Endothelial cell of umbilical vein (primary cell): ENCODE data around the gene CACNA2D3. TPM values are rescaled to one million over a fixed set of nuclear protein-coding genes. Genes with fewer than 3 reads are reported as not detected.

ENCODE experiments used
- BruUV-seq: library from RNA; stranded (reverse); fragments of 400-500 nt; replicated peaks from 2 replicates; lab custom pipeline; 2021; lab: Mats Ljungman, UMichigan
- CTCF ChIA-PET: fragments of 300-600, 350-600 bp; sonication (Branson Sonifier 250); formaldehyde crosslinking; loops from one replicate; lab custom pipeline; 2021; ENCODE audit warnings: antibody characterized with exemption, inconsistent platforms; lab: Charles Lee
- POLR2A ChIA-PET: fragments of 300-600, 350-600 bp; sonication (Branson Sonifier 250); formaldehyde crosslinking; loops from one replicate; lab custom pipeline; 2021; ENCODE audit warnings: antibody characterized with exemption, inconsistent platforms; lab: Charles Lee
- DNase-seq: peaks from one replicate; pipeline ENCODE4 v3.0.0-alpha.2; 2011; ENCODE audit warnings: low read depth, low spot score
- FAIRE-seq: peaks from 2 replicates; lab custom pipeline; 2011; peaks lifted over from hg19 to GRCh38; lab: Jason Lieb, UNC
- H2AFZ ChIP-seq: 2 replicates; pipeline ENCODE4 v1.6.0; 2012; ENCODE audit warnings: low read depth, low read length, control low read depth, inconsistent platforms
- H3K27ac ChIP-seq: 2 replicates; pipeline ENCODE4 v1.5.1; 2011; ENCODE audit warnings: low read depth, mild to moderate bottlenecking, control low read depth, low read length, moderate library complexity; ENCODE audit not compliant: insufficient read depth
- H3K27me3 ChIP-seq, 2 experiments: 2 replicates each; pipeline versions ENCODE4 v1.6.0 to v1.6.1; 2011; ENCODE audit warnings: low read length in 2 of 2, mixed read lengths in 1 of 2; ENCODE audit not compliant: control insufficient read depth in 2 of 2, insufficient read depth in 2 of 2
- H3K36me3 ChIP-seq, 2 experiments: 2 replicates in 1 of 2; 3 replicates in 1 of 2; pipeline ENCODE4 v1.5.1; 2011; ENCODE audit warnings: low read length in 2 of 2, mild to moderate bottlenecking in 1 of 2, moderate library complexity in 1 of 2; ENCODE audit not compliant: control insufficient read depth in 2 of 2, insufficient read depth in 2 of 2; ENCODE audit errors: extremely low read depth in 1 of 2
- H3K4me1 ChIP-seq: 3 replicates; pipeline ENCODE4 v1.5.1; 2011; ENCODE audit warnings: mild to moderate bottlenecking, low read length; ENCODE audit not compliant: control insufficient read depth, insufficient read depth; ENCODE audit errors: extremely low read depth
- H3K4me2 ChIP-seq: 2 replicates; pipeline ENCODE4 v1.6.1; 2011; ENCODE audit warnings: low read length, control low read depth, mixed read lengths; ENCODE audit not compliant: insufficient read depth
- H3K4me3 ChIP-seq, 3 experiments: fragments of 200-600 bp in 1 of 3; sonication (generic), shearing (Covaris generic) in 1 of 3; replicated peaks in 1 of 3; 2 replicates each; pipeline ENCODE4 v1.5.1; 2011 to 2016; ENCODE audit warnings: control low read depth in 3 of 3, low read length in 3 of 3, mild to moderate bottlenecking in 2 of 3, inconsistent platforms in 1 of 3, low read depth in 1 of 3, moderate library complexity in 1 of 3; ENCODE audit not compliant: insufficient read depth in 1 of 3
- H3K79me2 ChIP-seq: 2 replicates; pipeline ENCODE4 v1.6.0; 2012; ENCODE audit warnings: low read length, inconsistent platforms; ENCODE audit not compliant: control insufficient read depth, insufficient read depth
- H3K9ac ChIP-seq: replicated peaks from 2 replicates; pipeline ENCODE3; 2011; ENCODE audit warnings: low read length, control low read depth; ENCODE audit not compliant: insufficient read depth; ENCODE audit errors: extremely low read depth
- H3K9me1 ChIP-seq: replicated peaks from 3 replicates; pipeline ENCODE4 v1.6.0; 2011; ENCODE audit warnings: mild to moderate bottlenecking, low read length; ENCODE audit not compliant: control insufficient read depth, insufficient read depth; ENCODE audit errors: extremely low read depth
- H3K9me3 ChIP-seq: replicated peaks from 2 replicates; pipeline ENCODE4 v1.5.1; 2012; ENCODE audit warnings: low read length, inconsistent platforms; ENCODE audit not compliant: control insufficient read depth, insufficient read depth
- H4K20me1 ChIP-seq: replicated peaks from 2 replicates; pipeline ENCODE3; 2011; ENCODE audit warnings: mild to moderate bottlenecking, low read length; ENCODE audit not compliant: control insufficient read depth, insufficient read depth; ENCODE audit errors: extremely low read depth
- EZH2 ChIP-seq: IDR thresholded peaks from 2 replicates; pipeline ENCODE4 v1.6.1; 2012; ENCODE audit warnings: borderline replicate concordance, low read depth, mild to moderate bottlenecking, moderate library complexity, low read length, inconsistent platforms; ENCODE audit not compliant: severe bottlenecking
- FOS ChIP-seq: IDR thresholded peaks from 2 replicates; pipeline ENCODE4 v1.6.1; 2011; ENCODE audit warnings: mild to moderate bottlenecking, low read length, moderate library complexity, borderline replicate concordance; ENCODE audit not compliant: insufficient read depth
- GATA2 ChIP-seq: IDR thresholded peaks from 2 replicates; pipeline ENCODE4 v1.7.0; 2011; ENCODE audit warnings: low read depth, mild to moderate bottlenecking, moderate library complexity, mixed read lengths, low read length; ENCODE audit not compliant: insufficient read length, insufficient read depth
- JUN ChIP-seq: IDR thresholded peaks from 2 replicates; pipeline ENCODE4 v1.6.1; 2011; ENCODE audit warnings: borderline replicate concordance, low read depth; ENCODE audit not compliant: insufficient read length, insufficient read depth
- MAX ChIP-seq: IDR thresholded peaks from 2 replicates; pipeline ENCODE4 v1.6.1; 2011; ENCODE audit not compliant: insufficient read depth, insufficient read length
- MYC ChIP-seq: IDR thresholded peaks from one replicate; pipeline ENCODE4 v1.6.1; 2011; ENCODE audit warnings: mild to moderate bottlenecking, low read depth, low read length
- POLR2A ChIP-seq: IDR thresholded peaks from 2 replicates; pipeline ENCODE4 v1.6.1; 2012; ENCODE audit warnings: low read depth, mild to moderate bottlenecking, control low read depth, low read length
- POLR2AphosphoS5 ChIP-seq: IDR thresholded peaks from 2 replicates; pipeline ENCODE4 v1.6.1; 2012; ENCODE audit warnings: low read depth, mild to moderate bottlenecking, control low read depth, low read length, moderate library complexity; ENCODE audit not compliant: insufficient read depth
- dilution Hi-C: fragments of 300-500 bp; cut with MboI; formaldehyde crosslinking; loops from one replicate; pipeline ENCODE4 v1.15.0; 2019; ENCODE audit warnings: low sequenced_read_pairs; ENCODE audit not compliant: extremely low pct_ligation_motif_present
- intact Hi-C: fragments of 100-400 bp; cut with micrococcal nuclease; formaldehyde crosslinking; loops from one replicate; pipeline ENCODE4 v1.10.0; 2022
- polyA plus RNA-seq, 4 experiments: library from polyadenylated mRNA; depleted of rRNA in 3 of 4; stranded (reverse) in 3 of 4; unstranded in 1 of 4; fragments of >200 nt; gene quantifications; 2 replicates each; pipeline versions ENCODE4 v1.2.1 to v1.2.3, GENCODE V29; 2011 to 2012; ENCODE audit warnings: missing spikeins in 1 of 4
- total RNA-seq: library from RNA; stranded (reverse); gene quantifications from 2 replicates; pipeline ENCODE4 v1.2.3, GENCODE V29; 2021
- TF ChIP-seq, protein P1 (sequence below), 2 donors: IDR thresholded peaks; 1 replicate in 1 of 2; 2 replicates in 1 of 2; pipeline ENCODE4 v1.5.1; 2011; ENCODE audit warnings: low read length in 2 of 2, mild to moderate bottlenecking in 2 of 2, moderate library complexity in 2 of 2, control low read depth in 1 of 2, inconsistent platforms in 1 of 2, low read depth in 1 of 2; ENCODE audit not compliant: insufficient read depth in 1 of 2; ENCODE audit errors: extremely low read depth in 1 of 2

Gene CACNA2D3
- total and polyA plus RNA-seq, 2 donors (not counting 3 experiments of a cell fraction or from before 2014, with no cell fraction given): not detected

GRCh38 chr3:54572197-54572895 lies 450.0 kb downstream of the CACNA2D3 start:
- no peak for FAIRE-seq
- ChIA-PET CTCF (no interaction called here), POLR2A (no interaction called here)
- H3K36me3 ChIP-seq: no peaks in the 10 kb centered on the region
- no peak overlapping the region for H2AFZ ChIP-seq
- dilution Hi-C loops (no loop called here), intact Hi-C loops (no loop called here)
- TF ChIP-seq EZH2: no peak
- no peak for TF ChIP-seq POLR2AphosphoS5
- no peak for TF ChIP-seq POLR2A
- no peak for TF ChIP-seq GATA2
- no peak for TF ChIP-seq JUN
- TF ChIP-seq, protein P1, sequence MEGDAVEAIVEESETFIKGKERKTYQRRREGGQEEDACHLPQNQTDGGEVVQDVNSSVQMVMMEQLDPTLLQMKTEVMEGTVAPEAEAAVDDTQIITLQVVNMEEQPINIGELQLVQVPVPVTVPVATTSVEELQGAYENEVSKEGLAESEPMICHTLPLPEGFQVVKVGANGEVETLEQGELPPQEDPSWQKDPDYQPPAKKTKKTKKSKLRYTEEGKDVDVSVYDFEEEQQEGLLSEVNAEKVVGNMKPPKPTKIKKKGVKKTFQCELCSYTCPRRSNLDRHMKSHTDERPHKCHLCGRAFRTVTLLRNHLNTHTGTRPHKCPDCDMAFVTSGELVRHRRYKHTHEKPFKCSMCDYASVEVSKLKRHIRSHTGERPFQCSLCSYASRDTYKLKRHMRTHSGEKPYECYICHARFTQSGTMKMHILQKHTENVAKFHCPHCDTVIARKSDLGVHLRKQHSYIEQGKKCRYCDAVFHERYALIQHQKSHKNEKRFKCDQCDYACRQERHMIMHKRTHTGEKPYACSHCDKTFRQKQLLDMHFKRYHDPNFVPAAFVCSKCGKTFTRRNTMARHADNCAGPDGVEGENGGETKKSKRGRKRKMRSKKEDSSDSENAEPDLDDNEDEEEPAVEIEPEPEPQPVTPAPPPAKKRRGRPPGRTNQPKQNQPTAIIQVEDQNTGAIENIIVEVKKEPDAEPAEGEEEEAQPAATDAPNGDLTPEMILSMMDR (IDR thresholded peaks at IDR 0.05; ENCODE audit: extremely low read depth in 1 of 2, insufficient read depth in 1 of 2, low read depth in 1 of 2, low read length in 2 of 2): no peak
- no peak for TF ChIP-seq MAX
- TF ChIP-seq FOS: no peak
- TF ChIP-seq MYC: no peak
- no peaks in the 10 kb centered on the region for H3K9me1 ChIP-seq
- H3K79me2 ChIP-seq: no peaks in the 10 kb centered on the region
- no peak for DNase-seq
- H3K4me2 ChIP-seq: no peak overlapping the region
- H3K9me3 ChIP-seq: peaks cover 5% of the 10 kb centered on the region
- no peaks in the 10 kb centered on the region for H3K27me3 ChIP-seq
- H3K9ac ChIP-seq: no peak overlapping the region
- no peaks in the 10 kb centered on the region for H3K4me1 ChIP-seq
- no peak overlapping the region for H3K4me3 ChIP-seq
- H3K27ac ChIP-seq: no peak overlapping the region
- H4K20me1 ChIP-seq: no peaks in the 10 kb centered on the region
- BruUV-seq: no TSS peak
